ENCODE measurements around the gene TUBA3C.

DNA sequence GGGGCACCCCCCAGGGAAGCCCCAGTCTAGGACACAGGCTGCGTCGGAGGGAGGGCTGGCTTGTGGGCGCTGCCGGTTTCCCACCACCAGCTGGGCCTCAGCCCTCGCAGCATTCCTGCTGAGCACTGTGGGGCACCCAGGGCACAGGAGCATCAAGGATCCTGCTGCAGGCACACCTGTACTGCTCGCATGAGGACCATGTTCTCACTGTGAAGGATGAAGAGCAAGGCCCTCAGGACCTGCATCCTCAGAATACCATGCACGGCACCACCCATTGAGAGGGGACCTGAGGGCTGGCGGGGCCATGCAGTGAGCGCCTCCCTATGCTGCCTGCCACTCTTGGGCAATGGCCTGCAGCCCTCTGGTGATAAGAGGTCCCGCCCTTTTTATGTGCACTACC, 31.4 kb downstream of the TUBA3C start:
- no peak for TF ChIP-seq POLR2A (IDR thresholded peaks at IDR 0.05; ENCODE audit: low read depth, low read length)
- TF ChIP-seq TAF1 (IDR thresholded peaks at IDR 0.05; ENCODE audit: low read depth, low read length) = no peak
- TF ChIP-seq PAX5 (IDR thresholded peaks at IDR 0.05; ENCODE audit: insufficient read depth, low read length, severe bottlenecking) = no peak
- no peak for TF ChIP-seq POLR2AphosphoS5 (IDR thresholded peaks at IDR 0.05; ENCODE audit: low read depth, low read length)
- TF ChIP-seq POU2F2 (IDR thresholded peaks at IDR 0.05; ENCODE audit: low read depth, low read length) = no peak
